Neural progenitor cell (in vitro differentiated cells): ENCODE results near the gene SRSF1. TPM values are rescaled to one million over a fixed set of nuclear protein-coding genes. Genes with fewer than 3 reads are reported as not detected.

Experiments used
- DNase-seq: peaks from one replicate; pipeline ENCODE4 v3.0.0-alpha.2; 2016; ENCODE audit warnings: low spot score
- H2AFZ ChIP-seq: fragments of 200-600 bp; sonication (generic); replicated peaks from 2 replicates; pipeline ENCODE4 v1.6.1; 2016; ENCODE audit warnings: antibody characterized with exemption
- H3F3A ChIP-seq: fragments of 200-600 bp; sonication (generic); 2 replicates; pipeline ENCODE4 v1.6.1; 2016; ENCODE audit warnings: antibody characterized with exemption, low read depth
- H3K27ac ChIP-seq: fragments of 200-600 bp; sonication (generic); 2 replicates; pipeline ENCODE4 v1.5.1; 2016; ENCODE audit warnings: mild to moderate bottlenecking
- H3K27me3 ChIP-seq: fragments of 200-600 bp; sonication (generic); 2 replicates; pipeline ENCODE4 v1.6.1; 2016; ENCODE audit warnings: mild to moderate bottlenecking, moderate library complexity
- H3K36me3 ChIP-seq: fragments of 200-600 bp; sonication (generic); 2 replicates; pipeline ENCODE4 v1.5.1; 2016
- H3K4me1 ChIP-seq: fragments of 200-600 bp; sonication (generic); 2 replicates; pipeline ENCODE4 v1.6.1; 2016; ENCODE audit warnings: mixed run types
- H3K4me2 ChIP-seq: fragments of 200-600 bp; sonication (generic); 2 replicates; pipeline ENCODE4 v1.6.1; 2016
- H3K4me3 ChIP-seq: fragments of 200-600 bp; sonication (generic); 2 replicates; pipeline ENCODE4 v1.5.1; 2016
- H3K79me2 ChIP-seq: fragments of 200-600 bp; sonication (generic); 2 replicates; pipeline ENCODE4 v1.6.1; 2016; ENCODE audit warnings: low read depth
- H3K9ac ChIP-seq: fragments of 200-600 bp; sonication (generic); 2 replicates; pipeline ENCODE4 v1.6.1; 2016
- H3K9me3 ChIP-seq: fragments of 200-600 bp; sonication (generic); 2 replicates; pipeline ENCODE4 v1.5.1; 2016; ENCODE audit warnings: low read depth
- H4K20me1 ChIP-seq: fragments of 200-600 bp; sonication (generic); 2 replicates; pipeline ENCODE4 v1.6.1; 2016; ENCODE audit warnings: low read depth
- H3K27ac Mint-ChIP-seq: 3 replicates; pipeline ENCODE4 v1.8.0; 2021; ENCODE audit warnings: mixed read lengths
- H3K27me3 Mint-ChIP-seq: 2 replicates; pipeline ENCODE4 v1.8.0; 2022; ENCODE audit warnings: low read depth, mild to moderate bottlenecking, inconsistent platforms, moderate library complexity, mixed read lengths; ENCODE audit not compliant: insufficient read depth
- H3K36me3 Mint-ChIP-seq: 3 replicates; pipeline ENCODE4 v1.8.0; 2021; ENCODE audit warnings: mixed read lengths
- H3K4me1 Mint-ChIP-seq: 3 replicates; pipeline ENCODE4 v1.8.0; 2021; ENCODE audit warnings: mixed read lengths
- H3K4me3 Mint-ChIP-seq: 3 replicates; pipeline ENCODE4 v1.8.0; 2021; ENCODE audit warnings: mild to moderate bottlenecking, moderate library complexity, mixed read lengths
- H3K9me3 Mint-ChIP-seq: 3 replicates; pipeline ENCODE4 v1.8.0; 2020; ENCODE audit warnings: mixed read lengths
- EZH2 ChIP-seq: fragments of 200-600 bp; sonication (generic); IDR thresholded peaks from 2 replicates; pipeline ENCODE4 v1.6.1; 2017; ENCODE audit warnings: antibody characterized with exemption, mild to moderate bottlenecking, moderate library complexity
- EZH2phosphoT487 ChIP-seq: fragments of 200-600 bp; sonication (generic); IDR thresholded peaks from 2 replicates; pipeline ENCODE4 v1.6.1; 2017; ENCODE audit warnings: antibody characterized with exemption
- total RNA-seq: library from RNA; depleted of rRNA; stranded (reverse); fragments of >200 nt; gene quantifications from 2 replicates; pipeline ENCODE4 v1.2.3, GENCODE V29; 2015; ENCODE audit warnings: low replicate concordance
- TF ChIP-seq, protein P1 (sequence below): fragments of 200-600 bp; sonication (generic); IDR thresholded peaks from 2 replicates; pipeline ENCODE4 v1.5.1; 2017; ENCODE audit warnings: antibody characterized with exemption, mild to moderate bottlenecking

The SRSF1 gene
- total RNA-seq, 1 donor from 2014 or later = 556 TPM

DNA sequence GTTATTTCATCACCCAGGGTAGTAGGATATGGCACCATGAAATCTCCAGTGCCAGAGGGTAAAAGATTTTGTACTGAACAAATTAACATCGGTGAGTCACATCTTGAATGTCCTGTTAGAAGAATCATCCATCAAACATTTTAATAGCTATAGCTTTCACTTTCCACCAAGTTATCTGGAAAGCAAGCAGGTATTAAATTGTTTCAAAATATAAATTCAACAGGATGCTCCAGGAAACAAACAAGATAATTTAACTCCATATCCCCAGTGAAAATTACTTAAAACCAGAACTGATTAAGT is 21.4 kb downstream of the SRSF1 start:
- TF ChIP-seq EZH2 = no peak
- TF ChIP-seq EZH2phosphoT487 = no peak
- TF ChIP-seq, protein P1, sequence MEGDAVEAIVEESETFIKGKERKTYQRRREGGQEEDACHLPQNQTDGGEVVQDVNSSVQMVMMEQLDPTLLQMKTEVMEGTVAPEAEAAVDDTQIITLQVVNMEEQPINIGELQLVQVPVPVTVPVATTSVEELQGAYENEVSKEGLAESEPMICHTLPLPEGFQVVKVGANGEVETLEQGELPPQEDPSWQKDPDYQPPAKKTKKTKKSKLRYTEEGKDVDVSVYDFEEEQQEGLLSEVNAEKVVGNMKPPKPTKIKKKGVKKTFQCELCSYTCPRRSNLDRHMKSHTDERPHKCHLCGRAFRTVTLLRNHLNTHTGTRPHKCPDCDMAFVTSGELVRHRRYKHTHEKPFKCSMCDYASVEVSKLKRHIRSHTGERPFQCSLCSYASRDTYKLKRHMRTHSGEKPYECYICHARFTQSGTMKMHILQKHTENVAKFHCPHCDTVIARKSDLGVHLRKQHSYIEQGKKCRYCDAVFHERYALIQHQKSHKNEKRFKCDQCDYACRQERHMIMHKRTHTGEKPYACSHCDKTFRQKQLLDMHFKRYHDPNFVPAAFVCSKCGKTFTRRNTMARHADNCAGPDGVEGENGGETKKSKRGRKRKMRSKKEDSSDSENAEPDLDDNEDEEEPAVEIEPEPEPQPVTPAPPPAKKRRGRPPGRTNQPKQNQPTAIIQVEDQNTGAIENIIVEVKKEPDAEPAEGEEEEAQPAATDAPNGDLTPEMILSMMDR = no peak
- H3K9me3 ChIP-seq = no peaks in the 10 kb centered on the region
- H3K27me3 Mint-ChIP-seq = peaks cover 2% of the 10 kb centered on the region
- no peak overlapping the region for H3K9ac ChIP-seq
- H3K27ac ChIP-seq = no peak overlapping the region
- H3K36me3 Mint-ChIP-seq = peaks cover 23% of the 10 kb centered on the region
- H3K4me3 Mint-ChIP-seq = peak overlapping the region; percentile 83
- DNase-seq = no peak
- H3K4me3 ChIP-seq = peak overlapping the region; percentile 69
- no peak overlapping the region for H2AFZ ChIP-seq
- peak overlapping the region; percentile 39 for H3K27ac Mint-ChIP-seq
- peaks cover 71% of the 10 kb centered on the region for H3K79me2 ChIP-seq
- no peaks in the 10 kb centered on the region for H3K9me3 Mint-ChIP-seq
- H3K36me3 ChIP-seq = peaks cover 6% of the 10 kb centered on the region
- H3K4me1 Mint-ChIP-seq = peaks cover 79% of the 10 kb centered on the region
- H4K20me1 ChIP-seq = peaks cover 62% of the 10 kb centered on the region
- H3K27me3 ChIP-seq = no peaks in the 10 kb centered on the region
- peaks cover 63% of the 10 kb centered on the region for H3F3A ChIP-seq
- H3K4me1 ChIP-seq = peaks cover 51% of the 10 kb centered on the region
- H3K4me2 ChIP-seq = peak overlapping the region; percentile 94

DNA sequence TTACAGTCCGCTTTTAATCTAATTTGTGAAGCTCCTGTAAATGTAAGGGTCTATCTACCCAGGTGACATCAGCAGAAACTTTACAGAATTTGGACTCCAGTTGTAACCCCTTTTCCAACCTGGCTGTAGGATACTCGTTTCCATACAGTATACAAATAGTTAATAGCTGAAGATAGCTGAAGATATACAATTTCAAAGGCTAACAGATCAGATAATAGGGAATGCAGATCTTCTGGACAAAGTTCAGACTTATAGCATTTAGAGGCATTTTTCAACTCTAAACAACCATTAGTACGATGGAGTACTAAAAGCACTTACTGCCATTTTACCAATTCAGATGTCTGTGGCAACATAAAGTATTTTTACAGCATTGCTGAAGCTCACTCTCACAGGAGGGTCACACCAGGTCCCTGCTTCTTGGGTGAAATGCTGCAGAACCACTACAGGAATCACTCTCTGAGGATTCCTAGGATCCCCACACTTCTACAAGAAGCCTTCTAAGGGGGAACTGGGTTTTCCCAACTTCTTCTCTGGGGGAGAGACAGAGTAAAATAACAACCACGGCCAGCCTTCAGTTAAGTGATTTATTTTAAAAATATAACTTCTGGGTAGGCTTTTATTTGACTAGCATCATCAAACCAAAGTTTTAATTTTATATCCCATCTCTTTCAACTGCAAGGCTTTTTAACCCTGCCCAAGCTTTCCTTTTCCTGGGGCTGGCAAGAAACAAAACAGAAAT is 21.9 kb downstream of the SRSF1 start:
- DNase-seq = no peak
- peaks cover 49% of the 10 kb centered on the region for H3K4me1 ChIP-seq
- TF ChIP-seq EZH2 (no peak), EZH2phosphoT487 (no peak)
- TF ChIP-seq, protein P1 = no peak
- Mint-ChIP-seq H3K4me3 (peak overlapping the region; percentile 83), H3K9me3 (no peaks in the 10 kb centered on the region), H3K36me3 (peaks cover 26% of the 10 kb centered on the region), H3K27me3 (peaks cover 2% of the 10 kb centered on the region), H3K27ac (peak overlapping the region; percentile 76), H3K4me1 (peaks cover 79% of the 10 kb centered on the region)
- H2AFZ ChIP-seq = no peak overlapping the region
- no peaks in the 10 kb centered on the region for H3K27me3 ChIP-seq
- H3K79me2 ChIP-seq = peaks cover 76% of the 10 kb centered on the region
- no peaks in the 10 kb centered on the region for H3K9me3 ChIP-seq
- H3K36me3 ChIP-seq = peaks cover 10% of the 10 kb centered on the region
- no peak overlapping the region for H3K27ac ChIP-seq
- H3F3A ChIP-seq = peaks cover 58% of the 10 kb centered on the region
- peak overlapping the region; percentile 69 for H3K4me3 ChIP-seq
- H3K9ac ChIP-seq = no peak overlapping the region
- peak overlapping the region; percentile 94 for H3K4me2 ChIP-seq
- H4K20me1 ChIP-seq = peaks cover 67% of the 10 kb centered on the region

DNA sequence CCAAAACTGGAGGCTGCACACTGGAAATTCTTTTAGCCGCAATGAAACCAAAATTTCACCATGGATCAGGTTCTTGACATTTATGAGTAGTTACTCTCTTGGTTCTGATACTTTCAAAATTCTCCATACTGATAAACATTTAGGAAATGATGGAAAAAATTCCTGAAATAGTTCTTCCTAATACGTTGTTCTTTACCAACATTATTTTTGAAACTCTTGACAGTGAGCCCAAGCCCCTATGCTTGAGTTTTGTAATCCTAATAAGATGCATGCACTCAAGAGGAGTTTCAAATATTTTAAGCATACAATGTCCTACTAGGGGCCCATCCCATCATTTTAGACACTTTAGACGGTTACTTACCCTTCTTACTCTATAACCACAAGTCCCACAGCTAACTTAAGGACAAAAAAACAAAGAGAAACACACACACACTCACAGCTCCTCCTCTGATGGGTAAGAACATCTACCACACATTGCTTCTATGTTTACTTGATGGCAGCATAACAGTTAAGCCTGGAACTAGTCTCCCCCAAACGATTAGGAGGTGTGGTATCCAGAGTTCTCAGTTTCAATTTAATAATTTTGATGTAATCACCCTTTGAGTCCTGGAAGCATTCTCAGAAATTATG is 22.7 kb downstream of the SRSF1 start:
- Mint-ChIP-seq H3K27me3 (peaks cover 2% of the 10 kb centered on the region), H3K4me3 (peak overlapping the region; percentile 83), H3K4me1 (peaks cover 72% of the 10 kb centered on the region), H3K9me3 (no peaks in the 10 kb centered on the region), H3K27ac (peak overlapping the region; percentile 23), H3K36me3 (peaks cover 28% of the 10 kb centered on the region)
- Histone ChIP-seq H3F3A (peaks cover 50% of the 10 kb centered on the region), H3K36me3 (peaks cover 14% of the 10 kb centered on the region), H3K4me1 (peaks cover 42% of the 10 kb centered on the region), H3K27me3 (no peaks in the 10 kb centered on the region), H3K9ac (no peak overlapping the region), H3K9me3 (no peaks in the 10 kb centered on the region), H3K79me2 (peaks cover 78% of the 10 kb centered on the region), H3K4me2 (peak overlapping the region; percentile 94), H4K20me1 (peaks cover 69% of the 10 kb centered on the region), H2AFZ (no peak overlapping the region), H3K27ac (peak overlapping the region; percentile 30), H3K4me3 (peak overlapping the region; percentile 6)
- TF ChIP-seq, protein P1 = no peak
- TF ChIP-seq EZH2phosphoT487 = no peak
- no peak for TF ChIP-seq EZH2
- DNase-seq = no peak
